Activated CD8-positive, alpha-beta memory T cell treated with anti-CD3 and anti-CD28 coated beads for 48 hours (primary cell): ENCODE data around the gene ONECUT3.
"Not testable (repeated sequence)": the region's sequence is repeated elsewhere in the genome, so short reads cannot be mapped to it uniquely, and the experiment has no call there.

Experiments
- DNase-seq, 3 experiments: peaks; one replicate each; pipeline ENCODE4 v3.0.0-alpha.2; 2020; ENCODE audit warnings: low read depth in 2 of 3, low spot score in 2 of 3

The ONECUT3 gene

GRCh38 chr19:1755467-1756171 is 2.3 kb downstream of the ONECUT3 start:
- no peak for DNase-seq

GRCh38 chr19:1756264-1756663 is 3.0 kb downstream of the ONECUT3 start:
- DNase-seq: no peak

DNA sequence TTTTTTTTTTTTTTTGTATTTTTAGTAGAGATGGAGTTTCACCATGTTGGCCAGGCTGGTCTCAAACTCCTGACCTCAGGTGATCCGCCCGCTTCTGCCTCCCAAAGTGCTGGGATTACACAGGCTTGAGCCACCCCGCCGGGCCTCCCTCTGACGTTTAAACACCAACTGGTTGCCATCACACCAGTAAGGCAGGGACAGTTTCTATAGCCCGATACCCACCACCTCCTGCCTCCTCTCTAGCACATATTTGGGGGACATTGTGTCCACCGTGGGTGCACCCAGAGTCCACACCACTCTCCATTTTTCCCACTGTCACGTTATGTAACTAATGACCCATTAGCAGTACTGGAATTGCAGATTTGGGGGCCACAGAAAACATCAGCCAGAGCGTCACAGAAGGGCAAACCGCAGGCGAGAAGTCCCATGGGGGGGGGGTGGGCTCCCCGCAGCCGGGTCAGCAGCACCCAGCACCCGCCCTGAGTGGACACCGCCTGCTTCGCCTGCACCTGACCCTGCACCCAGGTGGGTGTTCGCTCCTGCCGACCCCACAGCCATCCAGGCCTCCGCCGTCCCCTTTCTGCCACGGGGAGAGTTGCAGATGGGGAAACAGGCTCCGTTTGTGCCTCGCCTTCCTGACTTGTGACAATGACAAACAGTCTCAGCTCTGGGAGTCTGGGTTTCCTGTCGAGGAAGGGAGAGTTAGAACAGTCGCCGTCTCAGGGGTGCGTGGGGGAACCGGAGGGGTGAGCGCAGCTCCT is 3.6 kb downstream of the ONECUT3 start:
- DNase-seq: no peak

GRCh38 chr19:1757468-1758230 is 4.3 kb downstream of the ONECUT3 start:
- DNase-seq: no peak

DNA sequence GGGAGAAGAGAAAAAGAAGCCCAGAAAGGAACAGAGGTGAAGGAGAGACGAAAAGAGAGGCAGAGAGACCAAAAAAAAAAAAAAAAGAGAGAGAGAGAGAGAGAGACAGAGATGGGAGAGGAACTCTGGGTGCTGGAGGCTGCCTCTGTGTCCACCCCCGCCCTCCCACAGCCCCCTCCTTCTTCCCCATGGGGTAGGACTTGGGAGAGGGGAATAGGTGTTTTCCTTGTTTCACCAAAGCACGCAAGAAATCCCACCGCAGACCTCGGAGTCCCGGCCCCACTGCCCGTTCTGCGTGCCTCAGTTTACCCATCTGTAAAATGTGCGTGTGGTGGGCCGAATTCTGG is 4.9 kb downstream of the ONECUT3 start:
- DNase-seq: no peak

DNA sequence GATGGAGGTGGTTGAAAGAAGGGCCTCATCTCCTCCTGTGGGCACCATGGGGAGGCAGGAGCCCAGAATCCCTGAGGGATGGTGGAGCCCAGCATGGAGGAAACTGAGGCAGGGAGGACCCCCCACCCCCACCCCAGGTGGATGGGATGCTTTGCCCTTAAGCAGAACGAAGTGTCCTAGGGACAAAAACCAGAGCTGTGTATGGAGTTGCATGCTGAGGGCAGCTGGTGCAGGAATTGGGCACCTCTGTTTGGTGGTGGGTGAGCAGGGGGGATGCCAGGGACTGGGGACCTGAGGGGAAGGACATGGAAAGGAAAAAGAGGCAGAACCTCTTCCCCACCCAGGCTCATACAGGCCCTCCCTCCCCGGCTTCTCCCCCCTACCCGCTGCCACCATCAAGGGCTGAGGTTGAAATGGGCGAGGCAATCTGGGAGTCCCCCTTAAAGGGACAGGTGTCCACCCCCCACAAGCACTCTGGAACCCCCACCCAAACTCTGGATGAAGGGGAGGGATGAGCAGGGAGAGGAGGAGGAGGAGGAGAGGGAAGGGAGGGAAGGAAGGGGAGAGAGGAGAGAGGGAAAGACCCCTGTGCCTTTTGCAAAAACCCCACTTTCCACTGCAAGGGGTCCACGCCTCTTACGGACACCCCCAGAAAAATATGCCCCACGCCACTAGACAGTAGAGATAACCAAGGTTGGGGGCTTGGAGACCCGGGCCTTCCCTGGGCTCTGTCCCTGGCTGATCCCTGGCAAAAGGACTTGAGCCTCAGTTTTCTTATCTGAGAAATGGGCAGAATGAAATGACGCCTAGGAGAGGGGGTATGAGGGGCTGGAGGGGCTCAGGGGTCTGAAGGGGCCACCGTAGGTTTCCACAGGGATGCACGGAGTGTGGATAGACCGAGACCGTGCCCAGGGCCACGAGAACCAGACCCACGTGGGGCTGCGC is 5.9 kb downstream of the ONECUT3 start:
- no peak for DNase-seq

- DNase-seq: no peak
Measured at GRCh38 chr19:1760020-1760419, 6.7 kb downstream of the ONECUT3 start.

- DNase-seq: not testable (repeated sequence)
Measured at GRCh38 chr19:1760786-1761527, 7.7 kb downstream of the ONECUT3 start.

GRCh38 chr19:1761528-1762242 is 8.4 kb downstream of the ONECUT3 start:
- no peak for DNase-seq

- DNase-seq: no peak
Measured at GRCh38 chr19:1762243-1763117, 9.2 kb downstream of the ONECUT3 start.

- DNase-seq: no peak
Measured at GRCh38 chr19:1763648-1764639, 10.6 kb downstream of the ONECUT3 start.

DNA sequence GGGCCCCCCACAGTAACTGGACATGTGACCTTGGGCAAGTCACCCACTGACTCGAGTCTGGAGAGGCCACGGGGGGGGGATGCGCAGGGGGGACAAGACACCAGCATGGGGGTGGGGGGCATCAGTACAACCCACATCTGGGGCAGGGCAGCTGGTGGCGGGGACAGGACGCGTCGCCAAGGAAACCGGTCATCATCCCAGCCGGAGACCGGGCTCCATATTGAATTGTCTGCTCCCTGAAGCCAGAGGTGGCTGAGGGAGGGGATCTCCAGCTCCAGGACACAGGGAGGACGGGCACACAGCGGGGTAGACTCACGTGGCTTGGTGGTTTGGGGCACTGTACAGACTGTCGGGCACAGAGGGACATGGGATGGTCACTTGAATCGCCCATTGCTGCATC is 11.4 kb downstream of the ONECUT3 start:
- no peak for DNase-seq

DNA sequence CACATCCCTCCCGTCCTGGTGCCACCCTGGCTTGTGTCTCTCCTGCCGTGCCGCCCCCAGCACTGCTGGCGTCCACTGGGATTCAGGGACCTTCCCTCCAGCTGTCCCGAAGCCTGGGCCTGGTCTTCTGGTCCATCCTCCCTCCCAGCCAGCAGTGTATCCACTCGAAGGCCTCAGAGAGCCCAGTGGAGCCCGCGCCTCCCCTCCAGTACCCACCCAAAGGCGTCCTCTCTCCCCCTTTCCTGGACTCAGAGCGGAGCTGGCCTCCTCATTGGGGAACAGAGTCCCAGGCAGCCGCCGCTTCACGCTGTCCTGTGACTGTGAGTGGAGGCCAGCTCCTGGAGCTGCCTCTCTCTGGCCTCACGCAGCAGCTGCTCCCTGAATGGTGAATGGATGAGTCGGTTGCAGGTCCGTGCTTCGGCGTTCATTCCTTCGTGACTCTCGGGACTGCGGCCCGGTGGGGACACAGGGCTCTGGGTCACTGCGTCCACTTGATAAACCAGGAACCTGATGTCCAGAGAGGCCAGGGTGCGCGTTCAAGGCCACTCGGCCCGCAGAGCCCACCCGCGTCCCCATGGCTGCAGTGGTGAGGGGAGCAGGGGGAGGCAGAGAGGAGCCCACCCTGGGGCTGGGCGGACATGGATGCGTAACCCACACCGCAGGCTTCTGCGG is 12.1 kb downstream of the ONECUT3 start:
- DNase-seq: no peak

DNA sequence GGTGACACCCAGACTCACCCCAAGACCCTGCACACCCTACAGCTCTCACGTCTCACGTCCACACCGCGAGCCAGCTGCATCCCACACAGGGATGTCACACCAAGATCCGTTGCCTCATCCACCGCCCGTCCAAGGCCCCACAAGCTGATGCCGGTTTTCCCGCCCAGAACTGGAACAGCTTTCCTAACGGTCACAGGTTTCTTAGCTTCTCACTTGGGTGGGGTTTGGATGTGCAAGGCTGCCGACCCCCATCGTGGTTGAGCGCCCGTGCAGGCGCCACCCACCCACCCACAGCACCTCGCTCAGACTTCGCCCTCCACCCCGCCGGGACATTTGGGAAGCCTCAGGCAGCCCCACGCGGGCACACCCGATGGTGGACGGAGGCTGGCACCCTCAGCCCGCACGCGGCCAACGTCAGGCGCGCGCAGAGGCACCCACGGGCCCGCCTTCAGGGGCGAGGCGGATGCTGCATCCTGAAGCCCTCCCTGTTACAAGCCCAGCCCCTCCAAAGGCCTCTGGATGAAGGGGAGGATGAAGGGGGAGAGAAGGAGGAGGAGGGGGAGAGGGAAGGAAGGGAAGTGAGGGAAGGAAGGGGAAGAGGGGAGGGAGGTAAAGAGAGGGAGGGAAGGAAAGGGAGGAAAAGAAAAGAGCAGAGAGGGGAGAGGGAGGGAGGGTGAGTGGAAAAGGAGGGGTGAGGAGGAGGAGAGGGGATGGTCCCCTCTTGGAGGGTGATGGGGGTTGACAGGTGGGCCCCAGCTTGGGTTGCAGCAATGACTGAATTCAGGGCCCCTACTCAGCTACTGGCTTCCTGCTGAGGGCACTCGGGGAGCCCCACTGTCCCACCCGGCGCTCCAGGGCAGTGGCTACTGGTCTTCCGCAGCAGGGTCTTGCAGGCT is 12.8 kb downstream of the ONECUT3 start:
- DNase-seq: no peak

DNA sequence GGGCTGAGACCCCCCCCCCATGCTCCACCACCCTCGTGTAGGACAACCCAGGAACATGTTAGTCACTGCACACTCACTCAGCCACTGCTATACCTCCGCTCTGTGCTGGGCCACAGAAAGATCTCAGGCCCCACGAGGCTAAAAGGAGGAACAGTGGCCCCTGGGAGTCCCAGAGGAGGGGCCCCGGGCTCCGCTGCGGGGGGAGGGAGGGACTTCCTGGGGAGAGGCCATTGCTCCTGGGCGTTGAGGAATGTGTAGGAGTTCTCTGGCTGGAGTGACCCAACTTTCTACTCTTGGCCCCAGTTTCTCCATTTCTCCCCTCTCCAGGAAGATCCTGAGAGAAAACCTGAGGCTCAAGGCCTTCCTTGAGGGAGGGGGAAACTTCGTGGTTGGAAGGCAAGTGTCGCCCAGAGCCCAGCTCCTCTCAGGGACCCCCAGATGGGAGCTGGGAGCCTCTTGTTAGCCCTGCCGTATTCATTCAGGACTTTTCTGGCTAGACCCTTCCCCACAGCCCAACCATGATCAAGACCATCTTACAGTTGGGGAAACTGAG is 13.6 kb downstream of the ONECUT3 start:
- DNase-seq: no peak
